Measurements from ENCODE around the gene NUTF2. TPM values are rescaled to one million over a fixed set of nuclear protein-coding genes. Genes with fewer than 3 reads are reported as not detected.

Gene NUTF2
- polyA plus RNA-seq, 3 donors, result 64.2 to 104 (median 90.3) TPM

GRCh38 chr16:67881621-67882161 lies 35.0 kb downstream of the NUTF2 start:
- 92% methylated on average over 19 of the region's 21 CpGs for WGBS (ENCODE audit: insufficient coverage)
- Mint-ChIP-seq H3K9me3 (no peaks in the 10 kb centered on the region), H3K27ac (peak overlapping the region in 1 of 7 donors; percentile 4), H3K4me1 (no peaks in the 10 kb centered on the region), H3K27me3 (ENCODE audit: low read depth in 3 of 3) (peaks cover 0 to 2% (median 2%) of the 10 kb centered on the region in 3 donors), H3K36me3 (peaks cover 81 to 97% of the 10 kb centered on the region in 2 donors), H3K4me3 (no peak overlapping the region)
- no peak for DNase-seq
- Histone ChIP-seq H3K27me3 (ENCODE audit: control insufficient read depth in 2 of 2, insufficient read depth in 2 of 2, low read length in 2 of 2) (no peaks in the 10 kb centered on the region), H3K4me1 (ENCODE audit: control insufficient read depth in 1 of 2, insufficient read depth in 2 of 2, low read length in 2 of 2) (no peaks in the 10 kb centered on the region), H2AFZ (ENCODE audit: insufficient read depth, low read depth, low read length, poor library complexity, severe bottlenecking) (no peak overlapping the region), H3K9ac (ENCODE audit: insufficient read depth, low read length, poor library complexity, severe bottlenecking) (no peak overlapping the region), H3K36me3 (replicated peaks in 1 of 2; ENCODE audit: control insufficient read depth in 1 of 2, insufficient read depth in 2 of 2, low read length in 2 of 2) (peaks cover 97 to 100% of the 10 kb centered on the region in 2 donors), H3K4me2 (replicated peaks; ENCODE audit: extremely low read depth, low read length, poor library complexity, severe bottlenecking) (no peak overlapping the region), H3K4me3 (replicated peaks in 1 of 3; ENCODE audit: low read depth in 2 of 3, low read length in 3 of 3) (no peak overlapping the region), H3K27ac (ENCODE audit: low read depth in 1 of 2, low read length in 2 of 2) (no peak overlapping the region), H3K9me3 (replicated peaks in 1 of 2; ENCODE audit: control insufficient read depth in 1 of 2, insufficient read depth in 1 of 2, low read length in 2 of 2) (no peaks in the 10 kb centered on the region), H4K20me1 (ENCODE audit: insufficient read depth, low read length) (peaks cover 8% of the 10 kb centered on the region), H3K79me2 (ENCODE audit: insufficient read depth, low read length) (peaks cover 2% of the 10 kb centered on the region)
- intact Hi-C loops (cut with micrococcal nuclease), result loop anchor here (2.0 to 10.0 kb wide), 3 partner anchors 181 to 353 kb away; partner anchors contain the start of gene ESRP2 (in 1 of the 2)
- no peak for TF ChIP-seq CTCF (IDR thresholded peaks at IDR 0.05)

- Histone ChIP-seq H3K9ac (ENCODE audit: insufficient read depth, low read length, poor library complexity, severe bottlenecking) (no peak overlapping the region), H3K27ac (ENCODE audit: low read depth in 1 of 2, low read length in 2 of 2) (no peak overlapping the region)
Measured at GRCh38 chr16:67882374-67883145, 35.8 kb downstream of the NUTF2 start.

More at GRCh38 chr16:67882374-67883145, 35.8 kb downstream of the NUTF2 start:
- Mint-ChIP-seq H3K4me3 (no peak overlapping the region), H3K36me3 (peaks cover 73 to 96% of the 10 kb centered on the region in 2 donors), H3K4me1 (no peaks in the 10 kb centered on the region), H3K27me3 (ENCODE audit: low read depth in 3 of 3) (peaks cover 0 to 2% (median 2%) of the 10 kb centered on the region in 3 donors), H3K27ac (peak overlapping the region in 3 of 7 donors; percentile 35 to 64 (median 55)), H3K9me3 (no peaks in the 10 kb centered on the region)
- H3K36me3 ChIP-seq (replicated peaks in 1 of 2; ENCODE audit: control insufficient read depth in 1 of 2, insufficient read depth in 2 of 2, low read length in 2 of 2), result peaks cover 88 to 97% of the 10 kb centered on the region in 2 donors
- TF ChIP-seq CTCF (IDR thresholded peaks at IDR 0.05), result no peak
- H3K4me3 ChIP-seq (replicated peaks in 1 of 3; ENCODE audit: low read depth in 2 of 3, low read length in 3 of 3), result no peak overlapping the region
- no peak for DNase-seq
- 96% methylated on average over 9 of the region's 18 CpGs for WGBS (ENCODE audit: insufficient coverage)
- no peak overlapping the region for H2AFZ ChIP-seq (ENCODE audit: insufficient read depth, low read depth, low read length, poor library complexity, severe bottlenecking)
- intact Hi-C loops (cut with micrococcal nuclease), result loop anchor here (2.0 to 10.0 kb wide), 3 partner anchors 180 to 352 kb away; partner anchors contain the start of gene ESRP2 (in 1 of the 2)
- no peaks in the 10 kb centered on the region for H3K79me2 ChIP-seq (ENCODE audit: insufficient read depth, low read length)
- H3K4me1 ChIP-seq (ENCODE audit: control insufficient read depth in 1 of 2, insufficient read depth in 2 of 2, low read length in 2 of 2), result no peaks in the 10 kb centered on the region
- no peak overlapping the region for H3K4me2 ChIP-seq (replicated peaks; ENCODE audit: extremely low read depth, low read length, poor library complexity, severe bottlenecking)
- H3K9me3 ChIP-seq (replicated peaks in 1 of 2; ENCODE audit: control insufficient read depth in 1 of 2, insufficient read depth in 1 of 2, low read length in 2 of 2), result no peaks in the 10 kb centered on the region
- H4K20me1 ChIP-seq (ENCODE audit: insufficient read depth, low read length), result peaks cover 3% of the 10 kb centered on the region
- no peaks in the 10 kb centered on the region for H3K27me3 ChIP-seq (ENCODE audit: control insufficient read depth in 2 of 2, insufficient read depth in 2 of 2, low read length in 2 of 2)
